Measurements from ENCODE around the gene PHLPP1. TPM values are rescaled to one million over a fixed set of nuclear protein-coding genes. Genes with fewer than 3 reads are reported as not detected.

PHLPP1 gene
- total and polyA plus RNA-seq, 2 of the 13 experiments (the other 11 are each of a cell fraction or from before 2014, with no cell fraction given): 9.8 to 18.5 TPM

DNA sequence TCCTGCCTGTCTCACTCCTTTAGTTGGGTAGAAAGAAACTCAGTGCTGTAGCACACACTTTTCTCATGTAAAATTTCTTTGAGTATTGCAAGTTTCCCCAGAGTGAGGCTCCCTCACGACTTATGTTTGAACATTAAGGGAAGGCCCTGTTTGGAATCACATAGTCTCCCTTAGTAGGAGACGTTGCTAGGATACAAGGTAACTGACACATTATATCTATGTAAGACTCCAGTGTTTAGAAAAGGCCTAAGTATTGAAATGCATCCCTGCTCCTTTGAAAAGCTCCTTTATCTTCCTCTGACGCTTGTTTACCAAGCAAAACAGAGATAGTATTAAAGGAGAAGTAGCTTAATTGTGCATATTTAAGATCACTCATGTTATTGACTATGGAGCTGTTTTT is 248.2 kb downstream of the PHLPP1 start:
- in situ Hi-C loops (cut with HindIII; ENCODE audit: extremely low pct_ligation_motif_present, low pct_unique_long_range_greater_than_20kb) (no loop called here), intact Hi-C loops (cut with micrococcal nuclease; ENCODE audit: unreplicated experiment) (no loop called here)
- no peak overlapping the region for H3K27ac ChIP-seq (ENCODE audit: extremely low read length, insufficient read depth, low read length)
- no peak overlapping the region for H3K4me2 ChIP-seq (ENCODE audit: low read depth, low read length)
- H3K79me2 ChIP-seq (ENCODE audit: insufficient read depth, low read length): no peaks in the 10 kb centered on the region
- ATAC-seq (no peak), FAIRE-seq (no peak), DNase-seq (ENCODE audit: low spot score) (no peak)
- no peaks in the 10 kb centered on the region for H3K9me3 ChIP-seq (ENCODE audit: low read length)
- ChIA-PET POLR2A (no interaction called here), CTCF (ENCODE audit: low intra/inter-chr PET ratio, low total read pairs) (no interaction called here)
- peaks cover 15% of the 10 kb centered on the region; the same call in 1 of the 2 replicates for H3K4me1 ChIP-seq (ENCODE audit: insufficient read depth, low read length)
- no peaks in the 10 kb centered on the region for H3K27me3 ChIP-seq (ENCODE audit: control insufficient read depth in 1 of 2, insufficient read depth in 2 of 2, low read length in 2 of 2)
- no peak overlapping the region for H3K4me3 ChIP-seq (replicated peaks in 1 of 3; ENCODE audit: insufficient read depth in 1 of 3, low read depth in 2 of 3, low read length in 3 of 3)
- BruUV-seq (replicated peaks): no TSS peak
- H3K36me3 ChIP-seq (replicated peaks in 1 of 2; ENCODE audit: control insufficient read depth in 1 of 2, insufficient read depth in 2 of 2, low read length in 2 of 2): peaks cover 9 to 44% of the 10 kb centered on the region in 2 experiments; a peak in 4 of 5 replicates
- no peak overlapping the region for H2AFZ ChIP-seq (ENCODE audit: low read length)
- H3K9ac ChIP-seq (ENCODE audit: insufficient read depth, low read depth, low read length): no peak overlapping the region
- no peaks in the 10 kb centered on the region for H4K20me1 ChIP-seq (ENCODE audit: insufficient read depth, low read length)
- WGBS (ENCODE audit: low lambda C conversion rate): 95% methylated on average over 3 of the region's 3 CpGs
- TF ChIP-seq ZNF180 (CRISPR knock-in tag; IDR thresholded peaks at IDR 0.05; ENCODE audit: borderline replicate concordance, low read depth) (no peak), KLF12 (CRISPR knock-in tag; IDR thresholded peaks at IDR 0.05; ENCODE audit: borderline replicate concordance) (no peak), ZNF552 (CRISPR knock-in tag; IDR thresholded peaks at IDR 0.05; ENCODE audit: borderline replicate concordance) (no peak), ZNF317 (CRISPR knock-in tag; IDR thresholded peaks at IDR 0.05) (no peak), SNAI1 (CRISPR knock-in tag; IDR thresholded peaks at IDR 0.05; ENCODE audit: borderline replicate concordance) (no peak), ZNF326 (CRISPR knock-in tag; IDR thresholded peaks at IDR 0.05; ENCODE audit: borderline replicate concordance) (no peak), ZNF549 (CRISPR knock-in tag; IDR thresholded peaks at IDR 0.05) (no peak), SMYD3 (CRISPR knock-in tag; IDR thresholded peaks at IDR 0.05) (no peak), MAZ (IDR thresholded peaks at IDR 0.05; ENCODE audit: borderline replicate concordance, low read depth, low read length) (no peak), MAZ (CRISPR knock-in tag; IDR thresholded peaks at IDR 0.05; ENCODE audit: low read depth) (no peak), TARDBP (CRISPR knock-in tag; IDR thresholded peaks at IDR 0.05) (no peak), CC2D1A (CRISPR knock-in tag; IDR thresholded peaks at IDR 0.05) (no peak), AFF4 (CRISPR knock-in tag; IDR thresholded peaks at IDR 0.05) (no peak), IKZF5 (CRISPR knock-in tag; IDR thresholded peaks at IDR 0.05) (no peak), NR2C2 (CRISPR knock-in tag; IDR thresholded peaks at IDR 0.05; ENCODE audit: borderline replicate concordance) (no peak), BATF2 (CRISPR knock-in tag; IDR thresholded peaks at IDR 0.05) (no peak), TRIM24 (CRISPR knock-in tag; IDR thresholded peaks at IDR 0.05) (no peak)
